Measurements from ENCODE around the gene SLC18A2. TPM values are rescaled to one million over a fixed set of nuclear protein-coding genes. Genes with fewer than 3 reads are reported as not detected.

The SLC18A2 gene
- total RNA-seq, 1 donor from 2014 or later, result not detected

DNA sequence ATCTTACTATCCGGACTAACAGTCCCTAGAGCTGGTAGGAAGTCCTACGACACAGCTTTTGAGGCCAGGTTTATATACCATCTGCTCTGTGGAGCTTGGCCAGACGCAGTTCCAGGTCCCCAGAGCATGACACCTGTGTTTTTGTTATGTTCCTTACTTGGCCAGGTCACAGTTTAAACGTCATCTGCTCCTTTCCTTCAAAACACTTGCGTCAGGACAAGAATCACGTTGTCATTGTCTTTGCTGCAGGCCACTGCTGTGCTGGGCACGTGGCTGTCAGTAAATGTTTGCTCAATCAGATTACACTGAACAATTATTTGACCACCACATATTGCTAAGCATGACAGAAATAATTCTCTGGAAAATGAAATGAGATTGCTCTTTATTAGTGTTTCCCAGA, 23.9 kb downstream of the SLC18A2 start:
- Mint-ChIP-seq H3K27ac (ENCODE audit: unreplicated experiment) (no peak overlapping the region), H3K9me3 (ENCODE audit: low read depth) (no peaks in the 10 kb centered on the region), H3K4me3 (ENCODE audit: unreplicated experiment) (no peak overlapping the region), H3K36me3 (ENCODE audit: low read depth) (no peaks in the 10 kb centered on the region), H3K4me1 (ENCODE audit: low read depth) (peaks cover 4% of the 10 kb centered on the region), H3K27me3 (ENCODE audit: low read depth) (peaks cover 22% of the 10 kb centered on the region)
- no peak for DNase-seq (ENCODE audit: low spot score)
- TF ChIP-seq, protein P1, sequence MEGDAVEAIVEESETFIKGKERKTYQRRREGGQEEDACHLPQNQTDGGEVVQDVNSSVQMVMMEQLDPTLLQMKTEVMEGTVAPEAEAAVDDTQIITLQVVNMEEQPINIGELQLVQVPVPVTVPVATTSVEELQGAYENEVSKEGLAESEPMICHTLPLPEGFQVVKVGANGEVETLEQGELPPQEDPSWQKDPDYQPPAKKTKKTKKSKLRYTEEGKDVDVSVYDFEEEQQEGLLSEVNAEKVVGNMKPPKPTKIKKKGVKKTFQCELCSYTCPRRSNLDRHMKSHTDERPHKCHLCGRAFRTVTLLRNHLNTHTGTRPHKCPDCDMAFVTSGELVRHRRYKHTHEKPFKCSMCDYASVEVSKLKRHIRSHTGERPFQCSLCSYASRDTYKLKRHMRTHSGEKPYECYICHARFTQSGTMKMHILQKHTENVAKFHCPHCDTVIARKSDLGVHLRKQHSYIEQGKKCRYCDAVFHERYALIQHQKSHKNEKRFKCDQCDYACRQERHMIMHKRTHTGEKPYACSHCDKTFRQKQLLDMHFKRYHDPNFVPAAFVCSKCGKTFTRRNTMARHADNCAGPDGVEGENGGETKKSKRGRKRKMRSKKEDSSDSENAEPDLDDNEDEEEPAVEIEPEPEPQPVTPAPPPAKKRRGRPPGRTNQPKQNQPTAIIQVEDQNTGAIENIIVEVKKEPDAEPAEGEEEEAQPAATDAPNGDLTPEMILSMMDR (IDR thresholded peaks at IDR 0.05), result no peak

DNA sequence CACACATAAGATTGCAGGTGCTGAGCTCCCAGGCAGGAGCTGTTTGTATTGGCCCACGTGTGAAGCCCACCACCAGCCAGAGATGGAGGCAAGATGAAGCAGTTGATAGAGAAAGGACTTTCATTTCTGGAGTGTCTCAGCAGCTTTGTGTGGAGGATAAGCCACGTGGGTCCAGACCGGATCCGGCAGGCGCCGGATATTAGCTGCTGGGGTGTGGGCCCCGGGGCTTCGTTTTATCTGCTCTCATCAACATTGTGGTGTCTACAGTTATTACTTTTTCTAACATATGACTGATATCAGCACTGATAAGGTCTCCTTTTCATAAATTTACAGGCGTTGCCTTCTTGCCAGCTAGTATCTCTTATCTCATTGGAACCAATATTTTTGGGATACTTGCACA, 25.5 kb downstream of the SLC18A2 start:
- H3K9me3 Mint-ChIP-seq (ENCODE audit: low read depth), result no peaks in the 10 kb centered on the region
- H3K27ac Mint-ChIP-seq (ENCODE audit: unreplicated experiment), result no peak overlapping the region
- no peaks in the 10 kb centered on the region for H3K36me3 Mint-ChIP-seq (ENCODE audit: low read depth)
- DNase-seq (ENCODE audit: low spot score), result no peak
- no peak overlapping the region for H3K4me3 Mint-ChIP-seq (ENCODE audit: unreplicated experiment)
- no peaks in the 10 kb centered on the region for H3K4me1 Mint-ChIP-seq (ENCODE audit: low read depth)
- TF ChIP-seq, protein P1 (IDR thresholded peaks at IDR 0.05), result no peak
- H3K27me3 Mint-ChIP-seq (ENCODE audit: low read depth), result peaks cover 9% of the 10 kb centered on the region

- Mint-ChIP-seq H3K9me3 (ENCODE audit: low read depth) (no peaks in the 10 kb centered on the region), H3K4me3 (ENCODE audit: unreplicated experiment) (no peak overlapping the region), H3K4me1 (ENCODE audit: low read depth) (no peaks in the 10 kb centered on the region), H3K27ac (ENCODE audit: unreplicated experiment) (no peak overlapping the region), H3K27me3 (ENCODE audit: low read depth) (peaks cover 5% of the 10 kb centered on the region), H3K36me3 (ENCODE audit: low read depth) (no peaks in the 10 kb centered on the region)
- no peak for DNase-seq (ENCODE audit: low spot score)
- TF ChIP-seq, protein P1 (IDR thresholded peaks at IDR 0.05), result no peak
These were observed 25.9 kb downstream of the SLC18A2 start for GRCh38 chr10:117266812-117267211.

DNA sequence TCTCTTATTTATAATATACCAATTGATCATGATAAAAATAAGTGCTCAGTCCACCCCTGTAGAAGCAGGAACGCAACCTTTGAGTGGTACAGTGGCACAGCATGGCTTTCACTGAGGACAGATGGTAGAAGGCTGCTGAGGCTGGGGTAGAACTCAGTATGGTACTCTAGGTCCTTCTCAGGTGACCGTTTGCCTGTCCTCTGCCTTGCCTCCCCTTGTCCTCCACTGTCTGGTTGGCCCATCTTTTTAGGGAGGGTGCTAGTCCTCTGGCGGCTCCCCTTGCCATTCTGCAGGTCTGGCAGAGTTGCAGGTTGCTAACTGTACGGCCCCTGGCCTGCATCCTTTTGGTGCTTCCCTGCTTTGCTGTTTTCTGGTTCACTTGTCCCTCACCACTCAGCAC, 27.3 kb downstream of the SLC18A2 start:
- H3K4me1 Mint-ChIP-seq (ENCODE audit: low read depth), result no peaks in the 10 kb centered on the region
- no peak for DNase-seq (ENCODE audit: low spot score)
- H3K4me3 Mint-ChIP-seq (ENCODE audit: unreplicated experiment), result no peak overlapping the region
- TF ChIP-seq, protein P1 (IDR thresholded peaks at IDR 0.05), result no peak
- H3K36me3 Mint-ChIP-seq (ENCODE audit: low read depth), result no peaks in the 10 kb centered on the region
- H3K27me3 Mint-ChIP-seq (ENCODE audit: low read depth), result no peaks in the 10 kb centered on the region
- H3K9me3 Mint-ChIP-seq (ENCODE audit: low read depth), result no peaks in the 10 kb centered on the region
- no peak overlapping the region for H3K27ac Mint-ChIP-seq (ENCODE audit: unreplicated experiment)

DNA sequence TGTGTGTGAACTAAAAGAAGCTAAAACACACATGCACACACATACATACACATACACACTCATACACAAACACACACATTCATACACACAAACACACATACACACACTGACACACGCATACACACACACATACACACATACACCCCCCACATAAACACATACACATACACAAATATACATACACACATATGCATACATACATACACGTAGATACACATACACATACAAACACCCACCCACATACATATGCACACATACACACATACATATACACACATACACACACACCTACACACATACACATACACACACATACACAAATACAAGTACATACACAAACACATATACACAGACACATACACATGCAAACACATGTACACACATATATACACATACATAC, 28.0 kb downstream of the SLC18A2 start:
- TF ChIP-seq, protein P1 (IDR thresholded peaks at IDR 0.05), result no peak
- Mint-ChIP-seq H3K36me3 (ENCODE audit: low read depth) (no peaks in the 10 kb centered on the region), H3K27me3 (ENCODE audit: low read depth) (no peaks in the 10 kb centered on the region)

More for the DNA sequence above, 28.0 kb downstream of the SLC18A2 start:
- Mint-ChIP-seq H3K9me3 (ENCODE audit: low read depth) (no peaks in the 10 kb centered on the region), H3K4me1 (ENCODE audit: low read depth) (no peaks in the 10 kb centered on the region), H3K27ac (ENCODE audit: unreplicated experiment) (no peak overlapping the region), H3K4me3 (ENCODE audit: unreplicated experiment) (no peak overlapping the region)
- no peak for DNase-seq (ENCODE audit: low spot score)

Data from chondrocyte (in vitro differentiated cells).